Cardiac muscle cell (in vitro differentiated cells and primary cell): Measurements from ENCODE around the gene OPN4. TPM values are rescaled to one million over a fixed set of nuclear protein-coding genes. Genes with fewer than 3 reads are reported as not detected.

ENCODE experiments used
- DNase-seq, 2 donors: peaks; one replicate each; pipeline versions ENCODE4 v3.0.0 to v3.0.0-alpha.2; 2010 to 2017; ENCODE audit warnings: low read depth in 1 of 2, low spot score in 1 of 2
- H3K27ac ChIP-seq: fragments of 200-600 bp; sonication (generic); 2 replicates; pipeline ENCODE4 v1.5.1; 2016
- H3K27me3 ChIP-seq: fragments of 200-600 bp; sonication (generic); 2 replicates; pipeline ENCODE4 v1.6.0; 2016; ENCODE audit warnings: control low read depth
- H3K36me3 ChIP-seq: fragments of 200-600 bp; sonication (generic); 2 replicates; pipeline ENCODE4 v1.5.1; 2016; ENCODE audit warnings: control low read depth
- H3K4me1 ChIP-seq: fragments of 200-600 bp; sonication (generic); 2 replicates; pipeline ENCODE4 v1.8.1; 2017; ENCODE audit warnings: low read depth, mild to moderate bottlenecking, mixed run types
- H3K4me3 ChIP-seq: fragments of 200-600 bp; sonication (generic); 2 replicates; pipeline ENCODE4 v1.5.1; 2016; ENCODE audit warnings: mild to moderate bottlenecking
- H3K9me3 ChIP-seq: fragments of 200-600 bp; sonication (generic); 2 replicates; pipeline ENCODE4 v1.5.1; 2017; ENCODE audit warnings: low read depth, mild to moderate bottlenecking, control low read depth
- polyA plus RNA-seq: library from polyadenylated mRNA; unstranded; fragments of >200 nt; fragmentation: Nextera tagmentation; extraction: Ambion mirVana; gene quantifications from 2 replicates; pipeline ENCODE4 v1.2.1, GENCODE V29; 2016
- total RNA-seq: library from RNA; depleted of rRNA; stranded (reverse); fragments of >200 nt; gene quantifications from 2 replicates; pipeline ENCODE4 v1.2.3, GENCODE V29; 2016
- TF ChIP-seq, protein P1 (sequence below): IDR thresholded peaks from 2 replicates; pipeline ENCODE4 v1.5.1; 2012; ENCODE audit warnings: low read depth, mild to moderate bottlenecking, low read length

Gene OPN4
- total and polyA plus RNA-seq, 2 experiments from 2014 or later: 0.18 TPM; not detected in 1

DNA sequence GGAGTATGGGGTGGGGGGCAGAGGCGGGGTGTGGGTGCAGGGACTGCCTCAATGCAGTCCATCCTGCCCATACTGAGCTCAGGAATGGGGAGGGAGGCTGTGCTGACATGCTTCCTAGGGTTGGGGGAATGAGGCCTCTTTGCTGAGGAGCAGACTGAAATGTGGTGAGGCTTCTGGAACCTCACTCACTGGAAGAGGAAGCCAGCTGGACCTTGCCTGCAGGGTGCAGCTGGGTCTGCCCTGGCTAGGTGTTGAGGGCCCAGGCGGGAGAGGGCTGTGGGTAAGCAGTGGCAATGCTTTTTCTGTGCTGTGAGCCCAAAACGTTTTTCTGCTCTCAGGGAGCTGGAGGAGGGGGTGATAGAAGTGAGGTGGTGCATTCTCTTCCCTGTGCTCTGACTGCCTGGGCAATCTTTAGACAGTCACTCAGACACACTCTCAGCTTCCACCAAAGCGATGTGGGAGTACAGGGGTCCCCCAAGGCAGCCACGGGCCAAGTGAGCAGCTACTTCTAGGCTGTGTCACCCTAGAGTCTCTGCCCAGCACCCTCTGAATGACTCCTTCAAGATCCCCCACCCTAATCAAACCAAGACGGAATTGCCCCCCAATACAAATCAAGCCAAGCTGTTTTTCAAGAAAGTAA lies 60.9 kb downstream of the OPN4 start:
- H3K9me3 ChIP-seq: no peaks in the 10 kb centered on the region
- no peak for DNase-seq
- peaks cover 46% of the 10 kb centered on the region for H3K36me3 ChIP-seq
- no peaks in the 10 kb centered on the region for H3K27me3 ChIP-seq
- H3K4me3 ChIP-seq: no peak overlapping the region
- H3K4me1 ChIP-seq: peaks cover 16% of the 10 kb centered on the region
- TF ChIP-seq, protein P1, sequence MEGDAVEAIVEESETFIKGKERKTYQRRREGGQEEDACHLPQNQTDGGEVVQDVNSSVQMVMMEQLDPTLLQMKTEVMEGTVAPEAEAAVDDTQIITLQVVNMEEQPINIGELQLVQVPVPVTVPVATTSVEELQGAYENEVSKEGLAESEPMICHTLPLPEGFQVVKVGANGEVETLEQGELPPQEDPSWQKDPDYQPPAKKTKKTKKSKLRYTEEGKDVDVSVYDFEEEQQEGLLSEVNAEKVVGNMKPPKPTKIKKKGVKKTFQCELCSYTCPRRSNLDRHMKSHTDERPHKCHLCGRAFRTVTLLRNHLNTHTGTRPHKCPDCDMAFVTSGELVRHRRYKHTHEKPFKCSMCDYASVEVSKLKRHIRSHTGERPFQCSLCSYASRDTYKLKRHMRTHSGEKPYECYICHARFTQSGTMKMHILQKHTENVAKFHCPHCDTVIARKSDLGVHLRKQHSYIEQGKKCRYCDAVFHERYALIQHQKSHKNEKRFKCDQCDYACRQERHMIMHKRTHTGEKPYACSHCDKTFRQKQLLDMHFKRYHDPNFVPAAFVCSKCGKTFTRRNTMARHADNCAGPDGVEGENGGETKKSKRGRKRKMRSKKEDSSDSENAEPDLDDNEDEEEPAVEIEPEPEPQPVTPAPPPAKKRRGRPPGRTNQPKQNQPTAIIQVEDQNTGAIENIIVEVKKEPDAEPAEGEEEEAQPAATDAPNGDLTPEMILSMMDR: no peak
- peak overlapping the region; percentile 65 for H3K27ac ChIP-seq

DNA sequence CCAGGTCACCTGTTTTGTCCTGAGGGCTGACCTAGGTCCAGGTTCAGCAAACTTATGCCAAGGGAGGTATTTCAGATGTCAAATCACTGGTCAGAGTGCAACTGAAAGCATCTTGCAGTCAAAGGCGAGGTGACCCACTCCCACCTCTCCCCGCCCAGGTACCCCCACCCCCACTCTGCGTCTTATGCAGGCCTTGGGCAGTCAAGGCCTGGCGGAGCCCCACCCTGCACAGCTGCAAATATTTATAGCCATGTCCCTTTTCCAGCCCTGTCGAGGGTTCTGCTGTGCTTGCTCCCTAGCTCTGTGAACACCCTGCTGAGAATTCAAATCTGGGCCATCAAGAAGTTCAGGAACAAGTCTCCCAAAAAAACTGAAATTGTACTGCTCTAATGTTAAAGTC lies 61.5 kb downstream of the OPN4 start:
- TF ChIP-seq, protein P1: no peak
- Histone ChIP-seq H3K36me3 (peaks cover 47% of the 10 kb centered on the region), H3K4me1 (peaks cover 11% of the 10 kb centered on the region), H3K27ac (peak overlapping the region; percentile 65), H3K27me3 (no peaks in the 10 kb centered on the region), H3K4me3 (no peak overlapping the region), H3K9me3 (no peaks in the 10 kb centered on the region)
- DNase-seq: no peak

Other genes with a start within 250 kb of the OPN4 start
- 19.9 and 27.9 TPM in 2 replicates for gene WAPL, start 132.8 kb upstream of the OPN4 start, total RNA-seq
- gene WAPL, start 132.8 kb upstream of the OPN4 start, polyA plus RNA-seq: 15.2 and 22.9 TPM in 2 replicates
- gene LDB3, start 14.0 kb downstream of the OPN4 start, total RNA-seq: 202 and 213 TPM in 2 replicates
- 266 and 317 TPM in 2 replicates for gene LDB3, start 14.0 kb downstream of the OPN4 start, polyA plus RNA-seq
- gene BMPR1A, start 102.1 kb downstream of the OPN4 start, total RNA-seq: 37.0 and 39.4 TPM in 2 replicates
- 35.6 and 54.2 TPM in 2 replicates for gene BMPR1A, start 102.1 kb downstream of the OPN4 start, polyA plus RNA-seq